Lower leg skin (tissue), 3 donors: ENCODE data around the gene KCNQ2.

Experiments
- CTCF ChIP-seq, 3 donors: fragments of 450-650 bp; IDR thresholded peaks; one replicate each; pipeline ENCODE4 v1.5.1; 2016; ENCODE audit warnings: antibody characterized with exemption in 3 of 3, mild to moderate bottlenecking in 3 of 3, moderate library complexity in 2 of 3
- POLR2A ChIP-seq, 2 donors: fragments of 450-650 bp; IDR thresholded peaks; one replicate each; pipeline ENCODE4 v1.6.1; 2016 to 2017; ENCODE audit warnings: antibody characterized with exemption in 2 of 2, mild to moderate bottlenecking in 1 of 2, moderate library complexity in 1 of 2

GRCh38 chr20:63500902-63501817, 28.7 kb upstream of the KCNQ2 start:
- TF ChIP-seq CTCF (IDR thresholded peaks at IDR 0.05) (no peak), POLR2A (IDR thresholded peaks at IDR 0.05) (no peak)
